DND-41 (cell line): Measurements from ENCODE around the gene ENKD1.

Experiments
- ATAC-seq: fragments of 200-7000 bp; cut with Tn5 transposase; 3 replicates; pipeline ENCODE4 v1.9.1; 2021; ENCODE audit warnings: low read depth; ENCODE audit not compliant: insufficient read depth
- DNase-seq: peaks from one replicate; pipeline ENCODE4 v3.0.0-alpha.2; 2020
- H2AFZ ChIP-seq: 2 replicates; pipeline ENCODE4 v1.6.0; 2012; ENCODE audit warnings: low read depth, low read length
- H3K27ac ChIP-seq: 2 replicates; pipeline ENCODE4 v1.5.1; 2012; ENCODE audit warnings: low read length, inconsistent platforms
- H3K27me3 ChIP-seq: fragments of 200-600 bp; sonication (generic); 2 replicates; pipeline ENCODE4 v1.6.0; 2012; ENCODE audit warnings: low read length, mild to moderate bottlenecking, inconsistent platforms; ENCODE audit not compliant: insufficient read depth, poor library complexity
- H3K36me3 ChIP-seq: 2 replicates; pipeline ENCODE4 v1.5.1; 2012; ENCODE audit warnings: low read length, inconsistent platforms; ENCODE audit not compliant: insufficient read depth
- H3K4me1 ChIP-seq: 2 replicates; pipeline ENCODE4 v1.5.1; 2012; ENCODE audit warnings: mild to moderate bottlenecking, low read length; ENCODE audit not compliant: insufficient read depth
- H3K4me2 ChIP-seq: 2 replicates; pipeline ENCODE4 v1.6.0; 2012; ENCODE audit warnings: mild to moderate bottlenecking, moderate library complexity, low read length, inconsistent platforms; ENCODE audit not compliant: insufficient read depth
- H3K4me3 ChIP-seq, 2 experiments: fragments of 200-600 bp in 1 of 2; shearing (Covaris generic) in 1 of 2; 2 replicates each; pipeline ENCODE4 v1.5.1; 2012 to 2016; ENCODE audit warnings: inconsistent platforms in 2 of 2, low read length in 2 of 2, mild to moderate bottlenecking in 2 of 2, low read depth in 1 of 2, moderate library complexity in 1 of 2
- H3K79me2 ChIP-seq: 2 replicates; pipeline ENCODE4 v1.6.0; 2012; ENCODE audit warnings: low read length, inconsistent platforms; ENCODE audit not compliant: insufficient read depth
- H3K9ac ChIP-seq: 2 replicates; pipeline ENCODE4 v1.6.0; 2012; ENCODE audit warnings: low read depth, mild to moderate bottlenecking, inconsistent platforms, low read length, moderate library complexity
- H3K9me3 ChIP-seq: 2 replicates; pipeline ENCODE4 v1.5.1; 2012; ENCODE audit warnings: low read length, moderate library complexity, mild to moderate bottlenecking, inconsistent platforms; ENCODE audit not compliant: insufficient read depth, severe bottlenecking
- H4K20me1 ChIP-seq: 2 replicates; pipeline ENCODE4 v1.6.0; 2012; ENCODE audit warnings: low read length; ENCODE audit not compliant: insufficient read depth
- CTCF ChIP-seq: IDR thresholded peaks from 2 replicates; pipeline ENCODE4 v1.5.1; 2012; ENCODE audit warnings: borderline replicate concordance, low read length, moderate library complexity, mild to moderate bottlenecking; ENCODE audit not compliant: poor library complexity, severe bottlenecking; ENCODE audit errors: extremely low read depth
- EZH2 ChIP-seq: IDR thresholded peaks from 3 replicates; pipeline ENCODE4 v1.6.1; 2012; ENCODE audit warnings: borderline replicate concordance, low read depth, mild to moderate bottlenecking, moderate library complexity, low read length, inconsistent platforms; ENCODE audit not compliant: severe bottlenecking

ENKD1 gene

DNA sequence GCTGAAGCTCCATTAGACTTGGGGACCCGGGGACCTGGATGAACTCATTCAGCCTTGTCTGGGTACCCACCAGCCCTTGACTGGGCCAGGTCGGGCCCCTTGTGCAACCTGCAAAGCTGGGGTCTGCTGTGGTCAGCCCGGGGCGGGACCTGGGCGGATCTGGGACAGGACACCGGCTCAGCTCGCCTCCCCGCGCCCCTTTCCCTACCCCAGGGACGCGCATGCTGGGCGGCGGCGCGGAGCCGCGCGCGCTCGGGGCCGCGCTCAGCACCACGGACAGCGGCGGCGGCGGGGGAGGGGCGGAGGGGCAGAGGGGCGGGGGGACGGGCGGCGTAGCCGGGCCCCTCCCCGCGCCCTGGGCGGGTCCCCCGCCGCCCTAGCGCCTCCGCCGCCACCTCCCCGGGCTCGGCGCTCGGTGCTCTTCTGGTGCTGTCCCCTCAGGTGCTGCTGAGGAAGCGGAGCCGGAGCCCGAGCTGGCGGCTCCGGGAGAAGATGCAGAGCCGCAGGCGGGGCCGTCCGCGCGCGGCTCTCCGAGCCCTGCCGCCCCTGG, 13.9 kb downstream of the ENKD1 start:
- no peaks in the 10 kb centered on the region; the same call in 1 of the 2 replicates for H3K4me1 ChIP-seq
- H2AFZ ChIP-seq, result no peak overlapping the region
- no peaks in the 10 kb centered on the region for H3K9me3 ChIP-seq
- no peaks in the 10 kb centered on the region for H3K27me3 ChIP-seq
- TF ChIP-seq CTCF (no peak), EZH2 (no peak)
- no peak overlapping the region for H3K4me2 ChIP-seq
- H3K27ac ChIP-seq, result no peak overlapping the region
- ATAC-seq (no peak), DNase-seq (no peak)
- peaks cover 87% of the 10 kb centered on the region for H3K36me3 ChIP-seq
- no peak overlapping the region for H3K9ac ChIP-seq
- H3K79me2 ChIP-seq, result peaks cover 2% of the 10 kb centered on the region; the same call in 1 of the 2 replicates
- H4K20me1 ChIP-seq, result peaks cover 34% of the 10 kb centered on the region
- H3K4me3 ChIP-seq, result no peak overlapping the region

DNA sequence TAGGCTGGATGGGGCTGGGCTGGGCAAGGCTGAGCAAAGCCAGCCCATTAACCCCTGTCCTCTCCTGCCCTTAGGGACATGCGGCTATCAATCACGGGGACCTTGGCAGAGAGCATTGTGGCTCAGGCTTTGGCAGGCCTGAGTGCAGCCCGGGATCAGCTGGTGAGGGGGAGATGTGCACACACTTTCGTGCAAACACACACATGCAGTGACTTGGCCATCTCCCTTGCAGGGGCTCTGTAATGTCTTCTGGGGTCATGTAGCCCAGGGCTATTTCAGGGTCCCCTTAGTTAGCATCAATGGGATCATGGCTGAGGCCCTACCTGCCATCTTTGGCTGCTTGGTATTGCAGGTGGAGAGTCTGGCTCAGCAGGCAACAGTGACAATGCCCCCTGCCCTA, 14.7 kb downstream of the ENKD1 start:
- H3K27ac ChIP-seq, result no peak overlapping the region

DNA sequence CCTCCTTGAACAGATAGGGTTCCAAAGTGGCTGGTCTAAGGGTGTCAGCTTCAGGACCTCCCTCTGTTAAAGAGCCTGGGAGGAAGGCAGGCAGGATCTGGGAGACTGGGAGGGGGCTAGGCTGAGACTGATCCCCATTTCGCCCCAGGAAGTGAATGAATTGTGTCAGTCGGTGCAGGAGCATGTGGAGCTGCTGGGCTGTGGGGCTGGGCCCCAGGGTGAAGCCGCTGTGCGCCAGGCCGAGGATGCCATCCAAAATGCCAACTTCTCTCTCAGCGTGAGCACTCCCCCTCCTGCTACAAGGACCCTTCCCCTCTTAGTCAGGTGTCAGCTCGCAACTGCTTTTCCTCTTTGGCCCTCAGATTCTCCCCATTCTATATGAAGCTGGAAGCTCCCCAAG, 15.5 kb downstream of the ENKD1 start:
- H3K36me3 ChIP-seq, result peaks cover 86% of the 10 kb centered on the region
- DNase-seq (no peak), ATAC-seq (no peak)
- H4K20me1 ChIP-seq, result peaks cover 20% of the 10 kb centered on the region
- no peak overlapping the region for H2AFZ ChIP-seq
- H3K4me1 ChIP-seq, result peaks cover 13% of the 10 kb centered on the region
- TF ChIP-seq EZH2 (no peak), CTCF (no peak)
- H3K4me3 ChIP-seq, result no peak overlapping the region
- H3K9me3 ChIP-seq, result no peaks in the 10 kb centered on the region
- no peak overlapping the region for H3K4me2 ChIP-seq
- no peak overlapping the region for H3K9ac ChIP-seq
- no peaks in the 10 kb centered on the region for H3K27me3 ChIP-seq
- no peak overlapping the region for H3K27ac ChIP-seq
- peaks cover 16% of the 10 kb centered on the region for H3K79me2 ChIP-seq

More for the DNA sequence above, 14.7 kb downstream of the ENKD1 start:
- no peaks in the 10 kb centered on the region for H3K9me3 ChIP-seq
- peaks cover 5% of the 10 kb centered on the region for H3K4me1 ChIP-seq
- H3K79me2 ChIP-seq, result peaks cover 7% of the 10 kb centered on the region; the same call in 1 of the 2 replicates
- no peaks in the 10 kb centered on the region for H3K27me3 ChIP-seq
- peaks cover 27% of the 10 kb centered on the region for H4K20me1 ChIP-seq
- peaks cover 86% of the 10 kb centered on the region for H3K36me3 ChIP-seq
- TF ChIP-seq EZH2 (no peak), CTCF (no peak)
- H2AFZ ChIP-seq, result no peak overlapping the region
- ATAC-seq (no peak), DNase-seq (no peak)
- H3K4me2 ChIP-seq, result no peak overlapping the region
- H3K9ac ChIP-seq, result no peak overlapping the region
- no peak overlapping the region for H3K4me3 ChIP-seq
